ENCODE measurements around the gene PYGO1.

The PYGO1 gene

DNA sequence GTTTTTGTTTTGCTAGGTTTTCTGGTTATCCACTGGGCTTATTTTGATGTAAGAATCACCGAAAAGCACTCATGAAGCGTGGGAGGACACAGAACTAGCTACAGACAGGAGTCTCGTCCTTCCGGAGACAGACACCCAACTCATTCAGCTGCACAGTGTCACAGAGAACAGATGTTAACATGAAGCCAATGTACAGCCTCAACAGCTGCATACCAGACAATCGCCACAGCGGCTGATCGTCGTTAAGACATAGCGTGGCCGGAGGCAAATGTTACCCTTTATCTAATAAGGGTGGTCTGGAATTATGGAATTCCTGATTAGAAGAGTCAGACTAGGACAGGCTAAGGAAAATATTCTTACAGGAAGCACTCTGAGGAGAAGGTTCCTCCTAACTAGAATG is 1.1 kb upstream of the PYGO1 start:
- peaks cover 17% of the 10 kb centered on the region for H3K4me1 ChIP-seq (ENCODE audit: insufficient read depth, low read length, poor library complexity, severe bottlenecking)
- H3K27me3 ChIP-seq (ENCODE audit: insufficient read depth, low read length, poor library complexity, severe bottlenecking), result no peaks in the 10 kb centered on the region
- no peaks in the 10 kb centered on the region for H3K79me2 ChIP-seq (ENCODE audit: insufficient read depth, low read length)
- no peak overlapping the region for H2AFZ ChIP-seq (ENCODE audit: low read length)
- H3K9me3 ChIP-seq (ENCODE audit: insufficient read depth, low read depth, low read length), result no peaks in the 10 kb centered on the region
- H3K4me3 ChIP-seq (ENCODE audit: low read length, poor library complexity, severe bottlenecking), result no peak overlapping the region
- H3K4me2 ChIP-seq (ENCODE audit: low read depth, low read length, poor library complexity, severe bottlenecking), result no peak overlapping the region
- H3K9ac ChIP-seq (ENCODE audit: low read depth, low read length, poor library complexity, severe bottlenecking), result no peak overlapping the region
- 0 out of 2 replicates have a peak, but pooled peaks cover 5% of the 10 kb centered on the region for H3F3A ChIP-seq (ENCODE audit: low read depth)
- no peaks in the 10 kb centered on the region for H3K9me2 ChIP-seq (replicated peaks; ENCODE audit: low read depth, low read length)
- H4K20me1 ChIP-seq (ENCODE audit: insufficient read depth, low read length, poor library complexity, severe bottlenecking), result no peaks in the 10 kb centered on the region
- no peaks in the 10 kb centered on the region for H3K36me3 ChIP-seq (ENCODE audit: insufficient read depth, low read length)
- TF ChIP-seq, protein P1, sequence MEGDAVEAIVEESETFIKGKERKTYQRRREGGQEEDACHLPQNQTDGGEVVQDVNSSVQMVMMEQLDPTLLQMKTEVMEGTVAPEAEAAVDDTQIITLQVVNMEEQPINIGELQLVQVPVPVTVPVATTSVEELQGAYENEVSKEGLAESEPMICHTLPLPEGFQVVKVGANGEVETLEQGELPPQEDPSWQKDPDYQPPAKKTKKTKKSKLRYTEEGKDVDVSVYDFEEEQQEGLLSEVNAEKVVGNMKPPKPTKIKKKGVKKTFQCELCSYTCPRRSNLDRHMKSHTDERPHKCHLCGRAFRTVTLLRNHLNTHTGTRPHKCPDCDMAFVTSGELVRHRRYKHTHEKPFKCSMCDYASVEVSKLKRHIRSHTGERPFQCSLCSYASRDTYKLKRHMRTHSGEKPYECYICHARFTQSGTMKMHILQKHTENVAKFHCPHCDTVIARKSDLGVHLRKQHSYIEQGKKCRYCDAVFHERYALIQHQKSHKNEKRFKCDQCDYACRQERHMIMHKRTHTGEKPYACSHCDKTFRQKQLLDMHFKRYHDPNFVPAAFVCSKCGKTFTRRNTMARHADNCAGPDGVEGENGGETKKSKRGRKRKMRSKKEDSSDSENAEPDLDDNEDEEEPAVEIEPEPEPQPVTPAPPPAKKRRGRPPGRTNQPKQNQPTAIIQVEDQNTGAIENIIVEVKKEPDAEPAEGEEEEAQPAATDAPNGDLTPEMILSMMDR (conservative IDR thresholded peaks at IDR 0.05; ENCODE audit: low read length), result no peak
- TF ChIP-seq EZH2phosphoT487 (IDR thresholded peaks at IDR 0.05; ENCODE audit: borderline replicate concordance), result no peak

DNA sequence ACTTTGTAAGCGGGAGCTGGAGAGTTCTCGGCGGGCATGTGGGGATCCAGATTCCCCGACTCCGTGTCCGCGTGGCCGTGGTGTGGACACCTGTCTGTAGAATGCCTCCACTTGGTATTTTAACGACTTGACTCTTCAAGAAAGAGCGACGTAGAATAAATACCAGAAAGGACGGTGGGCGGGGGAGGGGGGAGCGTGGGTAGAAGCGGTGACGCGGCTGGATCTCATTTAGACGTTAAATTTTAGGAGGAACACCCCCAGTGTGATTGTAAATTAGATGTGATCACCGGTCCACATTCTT is 620 bp upstream of the PYGO1 start:
- H3K27me3 ChIP-seq (ENCODE audit: insufficient read depth, low read length, poor library complexity, severe bottlenecking), result no peaks in the 10 kb centered on the region
- H3F3A ChIP-seq (ENCODE audit: low read depth), result 0 out of 2 replicates have a peak, but pooled peaks cover 5% of the 10 kb centered on the region
- H3K4me1 ChIP-seq (ENCODE audit: insufficient read depth, low read length, poor library complexity, severe bottlenecking), result peaks cover 17% of the 10 kb centered on the region
- H4K20me1 ChIP-seq (ENCODE audit: insufficient read depth, low read length, poor library complexity, severe bottlenecking), result no peaks in the 10 kb centered on the region
- no peak for TF ChIP-seq EZH2phosphoT487 (IDR thresholded peaks at IDR 0.05; ENCODE audit: borderline replicate concordance)
- TF ChIP-seq, protein P1 (conservative IDR thresholded peaks at IDR 0.05; ENCODE audit: low read length), result no peak
- H3K9me2 ChIP-seq (replicated peaks; ENCODE audit: low read depth, low read length), result no peaks in the 10 kb centered on the region
- H3K36me3 ChIP-seq (ENCODE audit: insufficient read depth, low read length), result no peaks in the 10 kb centered on the region
- H3K9ac ChIP-seq (ENCODE audit: low read depth, low read length, poor library complexity, severe bottlenecking), result no peak overlapping the region
- no peaks in the 10 kb centered on the region for H3K9me3 ChIP-seq (ENCODE audit: insufficient read depth, low read depth, low read length)
- H2AFZ ChIP-seq (ENCODE audit: low read length), result no peak overlapping the region
- no peak overlapping the region for H3K4me2 ChIP-seq (ENCODE audit: low read depth, low read length, poor library complexity, severe bottlenecking)
- H3K79me2 ChIP-seq (ENCODE audit: insufficient read depth, low read length), result no peaks in the 10 kb centered on the region
- no peak overlapping the region for H3K4me3 ChIP-seq (ENCODE audit: low read length, poor library complexity, severe bottlenecking)

DNA sequence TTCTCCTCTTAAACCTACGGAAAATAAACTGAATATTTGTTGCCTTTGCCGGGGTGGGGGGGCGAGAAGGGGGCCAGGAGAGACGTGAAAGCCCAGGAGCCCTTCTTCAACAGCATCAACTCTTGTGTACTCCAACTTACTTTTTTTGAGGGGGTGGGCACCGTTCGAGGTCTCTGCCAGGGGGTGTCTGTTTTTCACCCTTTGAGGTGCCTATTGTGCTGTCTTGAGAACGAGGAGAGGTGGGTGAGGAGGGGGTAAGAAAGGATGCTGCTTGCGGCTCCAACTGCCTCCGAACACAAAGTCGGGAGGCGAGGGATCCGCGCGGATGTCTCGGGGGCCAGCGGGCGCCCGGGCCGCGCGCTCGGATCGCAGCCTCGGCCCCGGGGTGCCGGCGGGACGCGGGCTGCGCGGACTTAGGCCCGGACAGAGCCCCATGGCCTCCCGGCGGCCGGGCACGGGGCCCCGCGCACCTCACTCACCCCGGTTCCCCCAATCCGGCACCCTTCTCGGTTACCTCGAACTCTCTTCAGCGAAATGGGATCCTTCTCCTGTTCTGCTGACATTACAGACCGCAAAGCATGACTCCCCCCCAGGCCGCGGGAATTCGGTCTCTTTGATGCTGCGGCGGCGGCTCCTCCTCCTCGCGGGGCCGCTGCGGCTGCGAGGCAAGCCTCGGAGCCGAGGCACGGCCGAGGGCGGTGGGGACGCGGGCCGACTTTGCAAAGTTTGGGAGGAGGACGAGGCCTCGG is 650 bp downstream of the PYGO1 start:
- Histone ChIP-seq H3K27me3 (ENCODE audit: insufficient read depth, low read length, poor library complexity, severe bottlenecking) (no peaks in the 10 kb centered on the region), H3K9me2 (replicated peaks; ENCODE audit: low read depth, low read length) (no peaks in the 10 kb centered on the region), H3K4me2 (ENCODE audit: low read depth, low read length, poor library complexity, severe bottlenecking) (no peak overlapping the region), H3K79me2 (ENCODE audit: insufficient read depth, low read length) (no peaks in the 10 kb centered on the region), H3F3A (ENCODE audit: low read depth) (0 out of 2 replicates have a peak, but pooled peaks cover 5% of the 10 kb centered on the region), H2AFZ (ENCODE audit: low read length) (no peak overlapping the region), H3K36me3 (ENCODE audit: insufficient read depth, low read length) (no peaks in the 10 kb centered on the region), H3K9me3 (ENCODE audit: insufficient read depth, low read depth, low read length) (no peaks in the 10 kb centered on the region), H3K4me1 (ENCODE audit: insufficient read depth, low read length, poor library complexity, severe bottlenecking) (peaks cover 17% of the 10 kb centered on the region), H3K4me3 (ENCODE audit: low read length, poor library complexity, severe bottlenecking) (peak overlapping the region; percentile 52), H4K20me1 (ENCODE audit: insufficient read depth, low read length, poor library complexity, severe bottlenecking) (no peaks in the 10 kb centered on the region), H3K9ac (ENCODE audit: low read depth, low read length, poor library complexity, severe bottlenecking) (no peak overlapping the region)
- no peak for TF ChIP-seq EZH2phosphoT487 (IDR thresholded peaks at IDR 0.05; ENCODE audit: borderline replicate concordance)
- TF ChIP-seq, protein P1 (conservative IDR thresholded peaks at IDR 0.05; ENCODE audit: low read length), result no peak
